ENCODE measurements around the gene FBXL16.

DNA sequence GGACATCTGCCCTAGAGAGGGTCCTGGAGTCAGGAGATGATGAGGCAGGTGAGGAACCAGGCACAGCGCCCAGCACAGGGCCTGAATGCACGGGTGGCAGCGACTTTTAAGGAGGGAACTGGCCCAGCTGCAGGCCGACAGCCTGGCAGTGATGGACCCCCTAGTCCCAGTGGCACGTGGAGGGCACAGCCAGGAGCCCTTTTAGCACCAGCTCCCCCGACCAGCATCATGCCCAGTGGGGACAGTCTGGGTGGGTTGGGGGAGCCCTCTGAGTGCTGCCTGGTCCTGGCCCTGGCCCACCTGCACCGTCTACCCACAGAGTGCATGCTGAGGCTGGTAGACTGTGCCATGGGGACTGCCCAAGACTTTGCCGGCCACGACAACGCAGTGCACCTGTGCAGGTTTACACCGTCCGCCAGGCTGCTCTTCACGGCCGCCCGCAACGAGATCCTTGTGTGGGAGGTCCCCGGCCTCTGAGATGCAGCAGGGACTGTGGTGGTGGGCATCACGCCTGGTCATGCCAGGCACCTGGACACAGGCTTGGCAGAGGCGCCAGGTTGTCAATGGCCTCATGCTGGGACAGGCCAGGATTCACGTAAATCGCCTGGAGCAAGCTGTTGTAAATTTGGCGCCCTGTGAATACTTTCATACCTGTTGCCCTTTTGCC lies 38.4 kb downstream of the FBXL16 start:
- TF ChIP-seq CTCF (IDR thresholded peaks at IDR 0.05; ENCODE audit: low read length) = no peak
- no peak for TF ChIP-seq EZH2 (IDR thresholded peaks at IDR 0.05; ENCODE audit: borderline replicate concordance, low read length)

Data from OCI-LY1 (cell line).